Lower lobe of right lung (tissue), 2 donors: ENCODE measurements around the gene GPRC6A. TPM values are rescaled to one million over a fixed set of nuclear protein-coding genes. Genes with fewer than 3 reads are reported as not detected.

ENCODE experiments used
- ATAC-seq, 2 donors: fragments of 200-7000 bp; cut with Tn5 transposase; one replicate each; pipeline ENCODE4 v1.9.1; 2020 to 2022; ENCODE audit warnings: mild to moderate bottlenecking in 2 of 2, moderate library complexity in 2 of 2
- DNase-seq: peaks from one replicate; pipeline ENCODE4 v3.0.0-alpha.2; 2020
- H3K27ac ChIP-seq: fragments of 200-600 bp; one replicate; pipeline ENCODE4 v1.8.0; 2022
- H3K27me3 ChIP-seq: fragments of 200-600 bp; one replicate; pipeline ENCODE4 v1.8.0; 2022; ENCODE audit warnings: low read depth
- H3K36me3 ChIP-seq: fragments of 200-600 bp; one replicate; pipeline ENCODE4 v1.8.0; 2022; ENCODE audit warnings: mild to moderate bottlenecking
- H3K4me1 ChIP-seq: fragments of 200-600 bp; one replicate; pipeline ENCODE4 v1.8.0; 2022
- H3K4me3 ChIP-seq: fragments of 200-600 bp; one replicate; pipeline ENCODE4 v1.8.0; 2022; ENCODE audit warnings: mild to moderate bottlenecking
- H3K9me3 ChIP-seq: fragments of 200-600 bp; one replicate; pipeline ENCODE4 v1.8.0; 2022
- CTCF ChIP-seq: fragments of 200-600 bp; IDR thresholded peaks from one replicate; pipeline ENCODE4 v1.8.0; 2022; ENCODE audit warnings: antibody characterized with exemption, mild to moderate bottlenecking
- intact Hi-C: fragments of 100-400 bp; cut with DNase I; formaldehyde crosslinking; loops from one replicate; pipeline ENCODE4 v1.11.0; 2022
- total RNA-seq: library from RNA; stranded (reverse); fragmentation: NEBNext Ultra II Directional; extraction: Animal tissue kit (Norgen Biotek cat#: 25700); gene quantifications from one replicate; pipeline ENCODE4 v1.2.1, GENCODE V29; 2021
- donor health status: DM: no; HTN: yes; CAD: no; lungs with severe emphysema.

Gene GPRC6A
- total RNA-seq, 1 donor from 2014 or later, result not detected

- no peaks in the 10 kb centered on the region for H3K36me3 ChIP-seq
- peak within 1 kb of the TSS; percentile 63 for H3K27ac ChIP-seq
- H3K4me1 ChIP-seq, result peaks cover 13% of the 10 kb centered on the region
- intact Hi-C loops, result no loop called here
- DNase-seq, result peak; percentile 45
- peak within 1 kb of the TSS; percentile 55 for H3K4me3 ChIP-seq
- ATAC-seq, result peak; percentile 78 to 79
- H3K9me3 ChIP-seq, result no peaks in the 10 kb centered on the region
- H3K27me3 ChIP-seq, result peaks cover 32% of the 10 kb centered on the region
- no peak for TF ChIP-seq CTCF
Measured at GRCh38 chr6:116764961-116765841, 63.7 kb downstream of the GPRC6A start, which contains the start of gene FAM162B. TSS of gene FAM162B (minus strand) at chr6:116765719. CDS start at chr6:116765576, 143 bp downstream.

GRCh38 chr6:116764629-116764960, 64.3 kb downstream of the GPRC6A start:
- H3K27ac ChIP-seq, result peak overlapping the region; percentile 63
- intact Hi-C loops, result no loop called here
- H3K27me3 ChIP-seq, result peaks cover 32% of the 10 kb centered on the region
- DNase-seq (no peak), ATAC-seq (peak; percentile 32 to 39)
- peaks cover 13% of the 10 kb centered on the region for H3K4me1 ChIP-seq
- no peak for TF ChIP-seq CTCF
- H3K36me3 ChIP-seq, result no peaks in the 10 kb centered on the region
- H3K9me3 ChIP-seq, result no peaks in the 10 kb centered on the region
- H3K4me3 ChIP-seq, result peak overlapping the region; percentile 55

- intact Hi-C loops, result no loop called here
- peak overlapping the region; percentile 63 for H3K27ac ChIP-seq
- peaks cover 32% of the 10 kb centered on the region for H3K27me3 ChIP-seq
- peak overlapping the region; percentile 55 for H3K4me3 ChIP-seq
- ATAC-seq (peak in 1 of 2 donors; percentile 42), DNase-seq (no peak)
- H3K36me3 ChIP-seq, result no peaks in the 10 kb centered on the region
- no peak for TF ChIP-seq CTCF
- peaks cover 13% of the 10 kb centered on the region for H3K4me1 ChIP-seq
- H3K9me3 ChIP-seq, result no peaks in the 10 kb centered on the region
Measured at GRCh38 chr6:116763906-116764628, 64.8 kb downstream of the GPRC6A start.

- Histone ChIP-seq H3K36me3 (no peaks in the 10 kb centered on the region), H3K27me3 (peaks cover 32% of the 10 kb centered on the region), H3K9me3 (no peaks in the 10 kb centered on the region), H3K4me3 (peak overlapping the region; percentile 7), H3K27ac (no peak overlapping the region), H3K4me1 (peaks cover 13% of the 10 kb centered on the region)
- no peak for TF ChIP-seq CTCF
- ATAC-seq, result no peak
- no peak for DNase-seq
- intact Hi-C loops, result no loop called here
Measured at GRCh38 chr6:116763048-116763447, 65.8 kb downstream of the GPRC6A start.

- ATAC-seq, result no peak
- Histone ChIP-seq H3K36me3 (no peaks in the 10 kb centered on the region), H3K4me3 (peak overlapping the region; percentile 7), H3K9me3 (no peaks in the 10 kb centered on the region), H3K4me1 (peaks cover 13% of the 10 kb centered on the region), H3K27ac (no peak overlapping the region), H3K27me3 (peaks cover 30% of the 10 kb centered on the region)
- no peak for TF ChIP-seq CTCF
- DNase-seq, result no peak
- intact Hi-C loops, result no loop called here
Measured at GRCh38 chr6:116762235-116762634, 66.6 kb downstream of the GPRC6A start.
